Keratinocyte (primary cell): ENCODE measurements around the gene ATCAY. TPM values are rescaled to one million over a fixed set of nuclear protein-coding genes. Genes with fewer than 3 reads are reported as not detected.

Source experiments
- DNase-seq: peaks from one replicate; pipeline ENCODE4 v3.0.0-alpha.2; 2011; ENCODE audit warnings: low read depth, missing footprints, low spot score
- FAIRE-seq: peaks from 2 replicates; lab custom pipeline; 2011; peaks lifted over from hg19 to GRCh38; lab: Jason Lieb, UNC
- H2AFZ ChIP-seq: 2 replicates; pipeline ENCODE4 v1.6.0; 2012; ENCODE audit warnings: low read length, control low read depth, inconsistent platforms; ENCODE audit not compliant: control insufficient read depth
- H3K27ac ChIP-seq: 2 replicates; pipeline ENCODE4 v1.5.1; 2011; ENCODE audit warnings: low read length; ENCODE audit not compliant: control insufficient read depth, insufficient read depth
- H3K27me3 ChIP-seq: 3 replicates; pipeline ENCODE4 v1.6.0; 2011; ENCODE audit warnings: low read length; ENCODE audit not compliant: control insufficient read depth, insufficient read depth; ENCODE audit errors: extremely low read depth
- H3K36me3 ChIP-seq, 2 experiments: 2 replicates in 1 of 2; 3 replicates in 1 of 2; pipeline ENCODE4 v1.5.1; 2011; ENCODE audit warnings: low read length in 2 of 2, mild to moderate bottlenecking in 1 of 2; ENCODE audit not compliant: control insufficient read depth in 2 of 2, insufficient read depth in 2 of 2; ENCODE audit errors: extremely low read depth in 1 of 2
- H3K4me1 ChIP-seq: 3 replicates; pipeline ENCODE4 v1.5.1; 2011; ENCODE audit warnings: low read length; ENCODE audit not compliant: control insufficient read depth, insufficient read depth; ENCODE audit errors: extremely low read depth
- H3K4me2 ChIP-seq: 3 replicates; pipeline ENCODE4 v1.6.0; 2011; ENCODE audit warnings: low read depth, low read length; ENCODE audit not compliant: control insufficient read depth, insufficient read depth; ENCODE audit errors: extremely low read depth
- H3K4me3 ChIP-seq, 3 experiments: fragments of 200-600 bp in 1 of 3; sonication (generic) in 1 of 3; 2 replicates in 2 of 3; 3 replicates in 1 of 3; pipeline ENCODE4 v1.5.1; 2011 to 2016; ENCODE audit warnings: low read length in 3 of 3, mild to moderate bottlenecking in 3 of 3, control low read depth in 2 of 3, inconsistent platforms in 1 of 3, low read depth in 1 of 3, mixed read lengths in 1 of 3, mixed run types in 1 of 3, moderate library complexity in 1 of 3; ENCODE audit not compliant: control insufficient read depth in 2 of 3, insufficient read depth in 2 of 3; ENCODE audit errors: extremely low read depth in 1 of 3
- H3K79me2 ChIP-seq: 2 replicates; pipeline ENCODE4 v1.6.0; 2012; ENCODE audit warnings: low read length; ENCODE audit not compliant: control insufficient read depth, insufficient read depth
- H3K9ac ChIP-seq: 3 replicates; pipeline ENCODE4 v1.6.0; 2011; ENCODE audit warnings: low read length; ENCODE audit not compliant: control insufficient read depth, insufficient read depth; ENCODE audit errors: extremely low read depth
- H3K9me1 ChIP-seq: 3 replicates; pipeline ENCODE4 v1.6.0; 2011; ENCODE audit warnings: low read length; ENCODE audit not compliant: control insufficient read depth, insufficient read depth; ENCODE audit errors: extremely low read depth
- H3K9me3 ChIP-seq: 2 replicates; pipeline ENCODE4 v1.5.1; 2012; ENCODE audit warnings: low read depth, low read length; ENCODE audit not compliant: control insufficient read depth
- H4K20me1 ChIP-seq: 3 replicates; pipeline ENCODE4 v1.6.0; 2011; ENCODE audit warnings: low read length; ENCODE audit not compliant: control insufficient read depth, insufficient read depth; ENCODE audit errors: extremely low read depth
- EZH2 ChIP-seq: IDR thresholded peaks from one replicate; pipeline ENCODE4 v1.6.1; 2012; ENCODE audit warnings: inconsistent platforms, mild to moderate bottlenecking, low read length, moderate library complexity
- dilution Hi-C: fragments of 300-500 bp; cut with MboI; formaldehyde crosslinking; loops from one replicate; pipeline ENCODE4 v1.7.0; 2020; ENCODE audit warnings: low sequenced_read_pairs; ENCODE audit not compliant: extremely low pct_ligation_motif_present
- polyA plus RNA-seq, 5 experiments: library from polyadenylated mRNA; depleted of rRNA in 3 of 5; stranded (reverse) in 3 of 5; stranded (forward) in 1 of 5; unstranded in 1 of 5; fragments of >200 nt; gene quantifications; 1 replicate in 1 of 5; 2 replicates in 3 of 5; 3 replicates in 1 of 5; pipeline versions ENCODE4 v1.2.1 to v1.2.3, GENCODE V29; 2011 to 2012; ENCODE audit warnings: missing spikeins in 2 of 5, low read depth in 1 of 5, low replicate concordance in 1 of 5
- TF ChIP-seq, protein P1 (sequence below), 3 experiments: IDR thresholded peaks in 1 of 3; conservative IDR thresholded peaks in 1 of 3; optimal IDR thresholded peaks in 1 of 3; 2 replicates in 2 of 3; 3 replicates in 1 of 3; pipeline versions ENCODE3 to v1.5.1; 2011; ENCODE audit warnings: low read length in 3 of 3, mild to moderate bottlenecking in 3 of 3, moderate library complexity in 2 of 3, control low read depth in 1 of 3, inconsistent platforms in 1 of 3; ENCODE audit not compliant: insufficient read depth in 2 of 3; ENCODE audit errors: extremely low read depth in 1 of 3

Gene ATCAY
- polyA plus RNA-seq, 1 donor (not counting 4 experiments of a cell fraction or from before 2014, with no cell fraction given), result not detected

DNA sequence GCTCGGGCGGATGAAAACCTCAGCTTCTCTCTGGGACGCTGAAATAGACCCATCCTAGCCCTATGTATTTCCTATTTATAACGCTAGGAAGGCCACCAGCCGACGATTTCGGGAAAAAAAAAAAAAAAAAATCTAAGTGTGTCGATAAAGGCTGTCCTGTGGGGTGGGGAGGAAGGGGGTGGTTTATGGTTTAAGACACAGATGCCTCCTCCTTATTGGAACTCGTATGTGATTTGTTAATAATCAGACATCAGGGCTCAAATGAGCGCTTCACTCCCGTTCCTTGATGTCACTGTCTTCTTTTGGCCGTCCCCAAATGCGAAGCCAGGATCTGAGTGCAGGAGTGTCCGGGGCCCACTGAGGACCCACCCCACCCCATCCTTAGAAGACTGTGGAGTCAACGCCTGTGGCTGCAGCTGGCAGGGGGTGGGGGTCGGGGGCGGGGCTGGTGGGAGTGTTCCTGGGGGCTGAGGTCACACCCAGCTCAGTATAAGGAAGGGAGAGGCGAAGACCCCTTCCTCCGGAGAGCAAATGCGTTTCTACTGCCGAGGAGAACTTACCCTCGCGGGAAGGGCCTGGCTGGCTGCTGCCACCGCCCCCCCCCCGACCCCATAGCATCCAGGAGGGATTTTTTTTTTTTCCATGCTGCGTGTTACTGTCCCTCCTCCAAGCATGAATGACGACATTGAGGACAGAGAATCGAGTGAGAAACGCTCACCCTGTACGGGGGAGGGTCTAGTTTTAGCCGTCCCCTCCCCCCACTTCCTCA lies 971 bp downstream of the ATCAY start:
- H3K9ac ChIP-seq, result no peak overlapping the region
- H3K36me3 ChIP-seq, result no peaks in the 10 kb centered on the region
- H3K79me2 ChIP-seq, result no peaks in the 10 kb centered on the region
- H4K20me1 ChIP-seq, result no peaks in the 10 kb centered on the region
- H3K9me1 ChIP-seq, result no peaks in the 10 kb centered on the region
- no peaks in the 10 kb centered on the region for H3K4me1 ChIP-seq
- peaks cover 39% of the 10 kb centered on the region for H3K27me3 ChIP-seq
- no peak overlapping the region for H3K4me3 ChIP-seq
- dilution Hi-C loops, result no loop called here
- H3K9me3 ChIP-seq, result no peaks in the 10 kb centered on the region
- DNase-seq (no peak), FAIRE-seq (no peak)
- no peak overlapping the region for H2AFZ ChIP-seq
- no peak overlapping the region for H3K27ac ChIP-seq
- H3K4me2 ChIP-seq, result no peak overlapping the region
- TF ChIP-seq, protein P1, sequence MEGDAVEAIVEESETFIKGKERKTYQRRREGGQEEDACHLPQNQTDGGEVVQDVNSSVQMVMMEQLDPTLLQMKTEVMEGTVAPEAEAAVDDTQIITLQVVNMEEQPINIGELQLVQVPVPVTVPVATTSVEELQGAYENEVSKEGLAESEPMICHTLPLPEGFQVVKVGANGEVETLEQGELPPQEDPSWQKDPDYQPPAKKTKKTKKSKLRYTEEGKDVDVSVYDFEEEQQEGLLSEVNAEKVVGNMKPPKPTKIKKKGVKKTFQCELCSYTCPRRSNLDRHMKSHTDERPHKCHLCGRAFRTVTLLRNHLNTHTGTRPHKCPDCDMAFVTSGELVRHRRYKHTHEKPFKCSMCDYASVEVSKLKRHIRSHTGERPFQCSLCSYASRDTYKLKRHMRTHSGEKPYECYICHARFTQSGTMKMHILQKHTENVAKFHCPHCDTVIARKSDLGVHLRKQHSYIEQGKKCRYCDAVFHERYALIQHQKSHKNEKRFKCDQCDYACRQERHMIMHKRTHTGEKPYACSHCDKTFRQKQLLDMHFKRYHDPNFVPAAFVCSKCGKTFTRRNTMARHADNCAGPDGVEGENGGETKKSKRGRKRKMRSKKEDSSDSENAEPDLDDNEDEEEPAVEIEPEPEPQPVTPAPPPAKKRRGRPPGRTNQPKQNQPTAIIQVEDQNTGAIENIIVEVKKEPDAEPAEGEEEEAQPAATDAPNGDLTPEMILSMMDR (optimal IDR thresholded peaks at IDR 0.05 in 1 of 3, IDR thresholded peaks at IDR 0.05 in 1 of 3, conservative IDR thresholded peaks at IDR 0.05 in 1 of 3; ENCODE audit: extremely low read depth in 1 of 3, insufficient read depth in 2 of 3, low read length in 3 of 3), result no peak
- TF ChIP-seq EZH2, result no peak

DNA sequence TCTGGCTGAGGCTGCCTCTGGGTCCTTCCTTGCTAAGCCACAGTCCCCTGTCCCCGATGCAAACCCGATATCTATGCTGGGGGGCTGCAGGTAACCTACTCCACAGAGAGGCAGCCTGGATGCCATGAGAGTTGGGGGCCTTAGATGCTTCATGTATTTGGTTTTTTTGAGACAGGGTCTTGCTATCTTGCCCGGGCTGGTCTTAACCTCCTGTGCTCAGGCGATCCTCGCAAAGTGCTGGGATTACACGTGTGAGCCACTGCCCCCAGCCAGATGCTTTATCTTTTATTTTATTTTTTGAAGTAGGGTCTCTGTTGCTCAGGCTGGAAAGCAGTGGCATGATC lies 1.5 kb downstream of the ATCAY start:
- H3K9me3 ChIP-seq, result no peaks in the 10 kb centered on the region
- H4K20me1 ChIP-seq, result no peaks in the 10 kb centered on the region
- dilution Hi-C loops, result no loop called here
- no peaks in the 10 kb centered on the region for H3K36me3 ChIP-seq
- no peak overlapping the region for H3K4me2 ChIP-seq
- TF ChIP-seq, protein P1 (optimal IDR thresholded peaks at IDR 0.05 in 1 of 3, IDR thresholded peaks at IDR 0.05 in 1 of 3, conservative IDR thresholded peaks at IDR 0.05 in 1 of 3; ENCODE audit: extremely low read depth in 1 of 3, insufficient read depth in 2 of 3, low read length in 3 of 3), result no peak
- no peak for TF ChIP-seq EZH2
- H3K9ac ChIP-seq, result no peak overlapping the region
- no peak overlapping the region for H3K4me3 ChIP-seq
- no peaks in the 10 kb centered on the region for H3K4me1 ChIP-seq
- H3K79me2 ChIP-seq, result no peaks in the 10 kb centered on the region
- no peak overlapping the region for H3K27ac ChIP-seq
- H3K9me1 ChIP-seq, result no peaks in the 10 kb centered on the region
- no peak overlapping the region for H2AFZ ChIP-seq
- DNase-seq (no peak), FAIRE-seq (no peak)
- H3K27me3 ChIP-seq, result peaks cover 39% of the 10 kb centered on the region
